NCI-H1436 (cell line): ENCODE results near the gene POLR3B.
"Not testable (repeated sequence)": the region's sequence is repeated elsewhere in the genome, so short reads cannot be mapped to it uniquely, and the experiment has no call there.

Experiments
- DNase-seq: peaks from one replicate; lab custom pipeline; 2025; lab: John Stamatoyannopoulos, UW

Gene POLR3B

DNA sequence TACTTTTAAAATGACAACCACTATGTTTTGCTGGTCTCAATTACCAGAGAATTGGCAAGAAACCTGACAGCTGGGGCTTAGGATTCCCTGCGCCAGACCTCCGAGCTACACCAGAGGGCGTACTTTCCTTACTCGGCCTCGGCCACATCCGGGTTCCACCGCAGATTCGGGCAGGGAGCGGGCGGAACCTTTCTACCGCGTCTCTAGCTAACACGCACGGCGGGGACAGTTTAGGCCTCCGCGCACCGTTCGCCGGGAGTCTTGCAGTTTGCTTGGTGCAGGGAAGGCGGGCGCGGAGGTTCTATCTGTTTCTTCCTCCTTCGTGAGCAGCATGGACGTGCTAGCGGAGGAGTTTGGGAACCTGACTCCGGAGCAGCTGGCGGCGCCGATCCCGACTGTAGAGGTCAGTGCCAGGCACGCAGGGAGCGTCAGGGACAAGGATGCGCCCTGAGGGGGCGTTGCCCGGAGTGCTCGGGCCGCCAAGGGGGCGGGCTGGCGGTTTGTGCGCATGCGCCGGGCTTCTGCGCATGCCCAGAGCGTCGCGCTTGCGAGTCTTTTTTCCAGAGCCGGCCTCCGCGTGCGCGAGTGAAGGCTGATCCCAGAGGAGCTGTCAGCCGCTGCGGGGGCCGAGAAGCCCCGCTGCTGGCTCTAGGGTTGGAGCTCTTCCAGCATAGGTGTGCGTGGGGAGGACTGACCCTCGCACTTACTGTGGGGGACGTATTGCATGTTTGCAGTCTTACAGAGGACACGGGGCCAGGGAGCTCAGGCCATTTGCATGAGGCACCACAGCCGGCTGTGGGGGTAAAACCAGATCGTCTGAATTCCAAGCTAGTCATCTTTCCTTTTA, at the start of gene POLR3B:
Gene POLR3B (plus strand): TSS at position 200 of the 847 bp plus-strand sequence. CDS start 132 bp downstream, at position 332.
- peak; percentile 95 for DNase-seq

GRCh38 chr12:106308121-106308520, 49.4 kb upstream of the POLR3B start:
- DNase-seq, result no peak

GRCh38 chr12:106308611-106309010, 48.9 kb upstream of the POLR3B start:
- DNase-seq, result no peak

DNA sequence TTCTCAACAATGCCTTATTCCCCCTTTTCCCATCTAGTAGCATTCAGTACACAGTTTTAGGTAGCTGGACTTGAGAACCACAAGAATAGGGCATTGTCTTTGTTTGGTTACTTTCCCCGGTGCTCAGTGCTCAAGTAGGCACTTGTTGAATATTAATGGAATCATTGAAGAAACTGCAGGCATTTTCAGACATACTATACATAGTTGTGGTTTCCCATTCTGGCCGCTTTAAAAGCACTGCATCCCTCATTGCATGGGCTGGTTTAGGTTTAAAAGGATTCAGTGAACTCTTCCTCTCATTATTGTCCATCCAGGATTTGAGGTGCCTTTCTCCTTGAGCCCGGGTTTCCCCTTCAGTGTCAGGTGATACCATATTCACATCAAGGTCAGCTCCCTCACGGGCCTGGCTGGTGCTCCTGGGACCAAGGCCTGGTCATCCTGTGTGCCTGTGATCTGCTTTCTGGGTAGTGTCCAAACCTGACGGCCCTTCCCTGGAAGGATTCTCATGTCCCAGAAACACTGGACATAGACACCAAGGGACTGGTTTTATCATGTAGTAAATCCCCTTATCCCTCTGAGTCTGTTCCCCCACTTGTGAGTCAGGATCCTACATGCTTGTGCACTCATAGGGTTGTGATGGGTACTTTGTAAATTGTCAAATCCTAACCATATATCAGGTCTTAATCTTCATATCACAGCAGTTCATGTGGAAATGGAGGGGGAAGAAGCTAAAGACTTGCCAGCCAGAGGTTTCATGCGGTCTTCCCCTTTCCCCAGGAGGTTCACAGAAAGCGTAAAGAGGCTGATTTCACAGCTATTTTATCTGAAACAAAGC, 47.7 kb upstream of the POLR3B start:
- DNase-seq, result no peak

DNA sequence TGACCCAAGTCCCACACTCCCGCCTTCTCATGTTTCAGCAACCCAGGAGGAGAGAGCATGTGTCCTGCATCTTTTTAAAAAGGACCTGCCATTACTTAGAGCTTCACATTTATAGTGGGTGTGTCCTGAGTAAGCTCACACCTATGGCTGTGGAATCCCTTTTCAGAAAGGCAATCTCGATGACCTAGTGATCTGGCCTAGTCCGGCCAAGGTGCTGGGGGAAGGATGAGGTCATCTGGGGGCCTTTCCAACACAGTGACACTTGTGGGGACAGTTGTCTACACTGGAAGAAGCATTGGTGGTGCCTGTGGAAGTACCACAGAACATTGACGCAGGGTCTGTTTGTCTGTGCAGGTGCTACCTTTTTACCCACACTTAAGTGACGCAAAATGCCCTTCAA, 46.9 kb upstream of the POLR3B start:
- DNase-seq, result no peak

GRCh38 chr12:106311139-106311538, 46.4 kb upstream of the POLR3B start:
- no peak for DNase-seq

DNA sequence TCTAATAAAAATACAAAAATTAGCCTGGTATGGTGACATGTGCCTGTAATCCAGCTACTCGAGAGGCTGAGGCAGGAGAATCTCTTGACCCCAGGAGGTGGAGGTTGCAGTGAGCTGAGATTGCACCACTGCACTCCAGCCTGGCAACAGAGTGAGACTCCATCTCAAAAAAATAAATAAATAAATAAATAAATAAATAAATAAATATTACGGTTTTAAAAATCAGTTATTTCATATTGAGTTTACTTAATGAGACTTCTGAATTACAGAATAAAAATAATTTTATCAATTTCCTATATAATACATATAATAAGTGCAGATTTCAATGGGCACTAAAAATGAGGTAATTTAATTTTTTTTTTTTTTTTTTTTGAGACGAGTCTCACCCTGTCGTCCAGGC, 44.1 kb upstream of the POLR3B start:
- not testable (repeated sequence) for DNase-seq

DNA sequence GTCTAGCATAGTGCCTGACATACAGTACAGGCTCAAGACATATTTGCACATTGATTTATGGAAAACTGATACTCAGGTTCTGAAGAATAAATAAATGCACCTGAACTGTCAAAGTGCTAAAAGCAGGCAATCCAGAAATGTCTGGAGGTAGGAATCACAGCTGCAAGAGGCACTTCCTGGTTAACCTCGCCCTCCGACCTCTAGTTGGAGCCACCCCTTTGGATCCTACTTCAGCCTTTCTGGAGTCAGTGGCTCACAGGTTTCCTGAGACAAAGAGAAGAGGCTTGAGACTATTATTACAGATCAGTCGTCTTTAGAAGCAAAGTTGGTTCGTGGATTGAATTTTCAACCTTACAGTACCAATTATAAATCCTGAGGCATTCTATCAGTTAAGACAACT, 42.0 kb upstream of the POLR3B start:
- no peak for DNase-seq

- DNase-seq, result no peak
Observed at GRCh38 chr12:106317406-106318082, 40.0 kb upstream of the POLR3B start.

DNA sequence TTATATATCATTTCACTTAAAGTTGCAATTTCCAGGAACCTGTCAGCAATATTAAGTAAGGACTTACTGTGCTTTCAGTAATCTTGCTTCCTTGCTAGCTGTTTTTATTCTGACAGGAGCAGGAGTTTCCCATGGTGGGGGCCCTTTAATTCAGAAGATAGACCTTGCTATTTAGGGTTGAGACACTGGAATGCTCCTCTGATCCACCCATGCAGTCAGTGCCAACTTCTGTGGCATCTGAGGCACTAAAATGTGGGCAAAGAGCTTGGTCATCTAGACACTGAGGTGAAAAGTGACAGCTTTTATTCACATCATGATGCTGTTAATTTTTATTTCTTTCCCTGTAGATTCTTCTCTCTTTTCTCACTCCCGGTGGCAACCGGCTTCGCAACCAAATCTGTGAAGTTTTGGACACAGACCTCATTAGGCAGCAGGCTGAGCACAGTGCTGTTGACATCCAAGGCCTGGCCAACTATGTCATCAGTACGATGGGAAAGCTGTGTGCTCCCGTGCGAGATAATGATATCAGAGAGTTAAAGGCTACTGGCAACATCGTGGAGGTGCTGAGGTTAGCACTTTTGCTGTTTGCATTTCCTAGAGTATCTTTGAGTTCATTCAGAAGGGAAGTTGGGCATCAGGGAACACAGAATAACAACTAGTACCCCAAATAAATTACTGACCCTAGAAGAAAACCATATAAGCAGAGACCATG, 36.3 kb upstream of the POLR3B start:
- DNase-seq, result no peak

DNA sequence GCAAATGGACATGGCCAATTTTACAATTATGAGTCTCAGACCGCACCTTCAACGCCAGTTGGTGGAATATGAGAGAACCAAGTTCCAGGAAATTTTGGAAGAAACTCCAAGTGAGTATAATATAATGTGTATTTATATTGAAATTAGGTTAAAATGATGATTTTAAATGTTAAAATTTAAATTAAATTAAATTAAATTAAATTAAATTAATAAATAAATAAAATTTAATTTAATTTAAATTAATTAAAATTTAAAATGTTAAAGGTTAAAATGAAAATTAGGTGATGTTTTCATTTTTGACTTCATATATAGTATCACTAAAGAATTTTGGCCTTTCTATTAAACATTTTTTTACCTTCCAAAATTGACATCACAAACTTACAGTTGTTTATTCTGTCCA, 34.0 kb upstream of the POLR3B start:
- DNase-seq, result no peak

DNA sequence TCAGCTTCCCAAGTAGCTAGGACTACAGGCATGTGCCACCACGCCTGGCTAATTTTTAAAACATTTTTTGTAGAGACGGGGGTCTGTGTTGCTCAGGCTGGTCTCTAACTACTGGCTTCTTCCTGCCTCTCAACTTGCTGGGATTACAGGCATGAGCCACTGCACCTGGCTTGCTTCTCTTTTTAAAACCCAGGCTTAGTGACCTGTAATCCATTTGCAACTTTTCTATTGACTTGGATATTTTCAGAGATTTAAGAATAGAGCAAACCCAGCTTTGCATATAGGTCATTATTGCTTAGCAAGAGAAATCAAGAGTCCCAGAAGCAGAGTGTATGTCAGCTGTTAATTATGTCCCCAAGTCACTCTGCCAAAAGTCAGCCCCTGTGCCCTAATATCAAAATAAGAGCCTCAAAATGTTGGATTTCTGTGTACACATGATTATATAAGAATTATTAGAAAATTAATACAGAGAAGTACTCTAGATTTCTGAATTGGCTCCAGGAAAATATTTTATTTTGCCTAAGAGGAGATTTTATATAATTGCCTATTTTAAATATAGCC, 30.2 kb upstream of the POLR3B start:
- DNase-seq, result no peak

DNA sequence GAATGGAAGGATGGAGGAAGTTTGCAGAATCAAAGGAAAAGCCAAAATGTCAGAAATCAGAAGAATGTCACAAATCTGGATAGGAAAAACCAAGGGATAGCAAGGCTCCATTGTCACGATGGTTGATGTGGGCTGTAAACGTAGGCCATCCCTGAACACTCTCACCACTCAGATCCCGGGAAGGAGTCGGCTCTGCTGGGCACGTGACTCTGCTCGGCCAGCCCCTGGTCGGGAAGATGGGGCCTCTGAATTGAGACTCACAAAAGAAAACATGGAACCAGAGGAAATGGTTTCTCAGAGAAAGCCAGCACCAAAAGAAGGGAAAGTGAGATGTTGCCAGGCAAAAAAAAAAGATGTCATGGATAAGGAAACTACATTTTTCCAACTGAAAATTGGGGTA, 28.8 kb upstream of the POLR3B start:
- DNase-seq, result no peak

- DNase-seq, result peak; percentile 30
Observed at GRCh38 chr12:106329231-106329982, 28.1 kb upstream of the POLR3B start.

GRCh38 chr12:106331599-106331998, 25.9 kb upstream of the POLR3B start:
- peak; percentile 21 for DNase-seq

DNA sequence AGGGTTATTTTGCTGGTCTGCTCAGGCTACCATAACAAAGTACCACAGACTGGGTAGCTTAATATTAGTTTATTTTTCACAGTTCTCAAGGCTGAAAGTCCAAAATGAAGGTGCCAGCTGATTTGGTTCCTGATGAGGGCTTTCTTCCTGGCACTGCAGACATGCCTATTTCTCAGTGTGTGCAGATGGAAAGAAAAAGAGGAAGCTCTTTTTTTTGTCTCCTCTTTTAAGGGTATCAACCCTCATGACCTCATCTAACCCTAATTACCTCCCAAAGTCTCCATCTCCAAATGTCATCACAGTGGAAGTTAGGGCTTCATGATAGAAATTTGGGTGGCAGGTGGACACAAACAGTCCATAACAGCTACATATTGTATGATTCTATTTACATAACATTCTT, 25.0 kb upstream of the POLR3B start:
- no peak for DNase-seq

- DNase-seq, result no peak
Observed at GRCh38 chr12:106333010-106333409, 24.5 kb upstream of the POLR3B start.

- no peak for DNase-seq
Observed at GRCh38 chr12:106333756-106334155, 23.8 kb upstream of the POLR3B start.

GRCh38 chr12:106341086-106341877, 16.3 kb upstream of the POLR3B start:
- DNase-seq, result no peak
